C4-2B (cell line): ENCODE results near the gene SLC30A1.

Experiments
- CTCF ChIP-seq: fragments of 450-650 bp; conservative IDR thresholded peaks from 2 replicates; pipeline ENCODE4 v1.5.1; 2017; ENCODE audit warnings: mild to moderate bottlenecking
- ZFX ChIP-seq: fragments of 450-650 bp; IDR thresholded peaks from 2 replicates; pipeline ENCODE4 v1.6.1; 2017

GRCh38 chr1:211616965-211617297 lies 38.0 kb upstream of the SLC30A1 start:
- TF ChIP-seq CTCF (no peak), ZFX (no peak)
